Measurements from ENCODE around the gene IL1RAP.

Gene IL1RAP

DNA sequence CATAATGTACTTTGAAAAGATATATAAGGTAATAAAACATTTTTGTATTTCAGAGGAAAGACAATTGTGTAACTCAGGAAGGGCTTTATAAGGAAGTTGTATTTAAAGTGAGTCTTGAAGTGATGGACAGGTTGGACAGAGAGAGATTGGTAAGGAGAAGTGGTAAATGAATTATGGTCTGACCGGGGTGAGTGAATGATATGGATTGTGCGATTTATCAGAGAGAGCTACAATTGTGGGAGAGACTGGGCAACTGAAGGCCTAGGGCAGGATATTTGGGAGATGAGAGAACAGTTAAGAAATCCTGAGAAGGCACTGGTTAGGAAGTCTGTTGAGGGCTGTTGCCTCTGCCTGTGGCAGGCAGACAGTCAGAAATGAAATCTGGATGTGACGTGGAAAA is 14.8 kb downstream of the IL1RAP start:
- no peaks in the 10 kb centered on the region for H3K27me3 ChIP-seq (ENCODE audit: insufficient read depth, low read length)
- no peak overlapping the region for H3K4me3 ChIP-seq (ENCODE audit: low read length)
- H3K9me3 ChIP-seq (ENCODE audit: insufficient read depth, low read depth, low read length) = no peaks in the 10 kb centered on the region
- no peak overlapping the region for H3K9ac ChIP-seq (ENCODE audit: low read depth, low read length)
- peaks cover 5% of the 10 kb centered on the region; the same call in 1 of the 2 replicates for H3K4me1 ChIP-seq (ENCODE audit: insufficient read depth, low read length)
- H3K27ac ChIP-seq (ENCODE audit: low read depth, low read length) = no peak overlapping the region
- no peaks in the 10 kb centered on the region for H3K36me3 ChIP-seq (ENCODE audit: insufficient read depth, low read length)
- WGBS = 94% methylated on average over 3 of the region's 3 CpGs

DNA sequence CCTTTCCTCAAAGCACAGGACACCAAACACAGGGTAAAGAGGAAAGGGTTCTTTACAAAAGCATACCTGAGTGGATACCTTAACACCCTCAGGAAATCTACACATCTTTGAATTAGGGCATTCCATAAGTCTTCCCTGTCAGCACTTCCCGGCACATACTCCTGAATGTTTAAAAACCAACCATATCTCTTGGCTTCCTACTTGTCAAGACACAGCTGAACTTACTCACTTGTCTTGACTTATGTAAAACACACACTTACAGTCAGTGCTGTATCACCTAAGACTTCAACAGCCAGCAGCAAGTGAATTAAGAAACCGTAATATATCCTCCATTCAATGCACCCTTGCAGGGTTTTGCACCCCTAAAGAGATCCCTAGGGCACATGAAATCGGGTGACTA is 17.5 kb downstream of the IL1RAP start:
- H3K36me3 ChIP-seq (ENCODE audit: insufficient read depth, low read length) = no peaks in the 10 kb centered on the region
- peaks cover 8% of the 10 kb centered on the region; the same call in 1 of the 2 replicates for H3K27me3 ChIP-seq (ENCODE audit: insufficient read depth, low read length)
- no peak overlapping the region for H3K9ac ChIP-seq (ENCODE audit: low read depth, low read length)
- no peak overlapping the region for H3K4me3 ChIP-seq (ENCODE audit: low read length)
- peaks cover 5% of the 10 kb centered on the region; the same call in 1 of the 2 replicates for H3K4me1 ChIP-seq (ENCODE audit: insufficient read depth, low read length)
- H3K9me3 ChIP-seq (ENCODE audit: insufficient read depth, low read depth, low read length) = no peaks in the 10 kb centered on the region
- no peak overlapping the region for H3K27ac ChIP-seq (ENCODE audit: low read depth, low read length)
- 91% methylated on average over 3 of the region's 3 CpGs for WGBS

DNA sequence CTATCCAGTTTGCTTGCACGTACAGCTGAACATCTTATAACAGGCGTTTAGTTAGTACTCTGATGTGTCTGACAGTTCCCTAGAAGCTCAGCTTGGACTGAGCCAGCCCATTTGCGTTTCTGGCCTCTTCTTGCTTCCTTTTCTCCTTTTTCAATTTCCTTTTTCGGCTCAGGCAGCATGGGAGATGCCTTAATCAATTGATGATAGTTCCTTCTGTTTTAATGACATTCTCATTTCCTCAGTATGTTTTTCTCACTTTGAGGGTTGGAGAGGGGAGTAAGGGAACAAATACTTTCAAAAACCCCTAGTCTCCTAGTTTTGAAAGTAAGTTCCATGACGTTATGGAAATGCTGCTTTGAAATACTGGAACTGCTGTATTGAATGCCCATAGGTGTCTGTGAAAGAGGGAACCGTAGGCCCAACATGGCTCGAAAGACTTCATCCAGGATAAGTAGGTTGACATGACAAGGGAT is 18.9 kb downstream of the IL1RAP start:
- H3K9me3 ChIP-seq (ENCODE audit: insufficient read depth, low read depth, low read length) = no peaks in the 10 kb centered on the region
- 0 out of 2 replicates have a peak, but pooled peaks cover under 1% of the 10 kb centered on the region for H3K4me1 ChIP-seq (ENCODE audit: insufficient read depth, low read length)
- H3K36me3 ChIP-seq (ENCODE audit: insufficient read depth, low read length) = no peaks in the 10 kb centered on the region
- H3K27ac ChIP-seq (ENCODE audit: low read depth, low read length) = no peak overlapping the region
- H3K9ac ChIP-seq (ENCODE audit: low read depth, low read length) = no peak overlapping the region
- H3K27me3 ChIP-seq (ENCODE audit: insufficient read depth, low read length) = peaks cover 20% of the 10 kb centered on the region
- no peak overlapping the region for H3K4me3 ChIP-seq (ENCODE audit: low read length)
- 98% methylated on average over 6 of the region's 7 CpGs for WGBS

DNA sequence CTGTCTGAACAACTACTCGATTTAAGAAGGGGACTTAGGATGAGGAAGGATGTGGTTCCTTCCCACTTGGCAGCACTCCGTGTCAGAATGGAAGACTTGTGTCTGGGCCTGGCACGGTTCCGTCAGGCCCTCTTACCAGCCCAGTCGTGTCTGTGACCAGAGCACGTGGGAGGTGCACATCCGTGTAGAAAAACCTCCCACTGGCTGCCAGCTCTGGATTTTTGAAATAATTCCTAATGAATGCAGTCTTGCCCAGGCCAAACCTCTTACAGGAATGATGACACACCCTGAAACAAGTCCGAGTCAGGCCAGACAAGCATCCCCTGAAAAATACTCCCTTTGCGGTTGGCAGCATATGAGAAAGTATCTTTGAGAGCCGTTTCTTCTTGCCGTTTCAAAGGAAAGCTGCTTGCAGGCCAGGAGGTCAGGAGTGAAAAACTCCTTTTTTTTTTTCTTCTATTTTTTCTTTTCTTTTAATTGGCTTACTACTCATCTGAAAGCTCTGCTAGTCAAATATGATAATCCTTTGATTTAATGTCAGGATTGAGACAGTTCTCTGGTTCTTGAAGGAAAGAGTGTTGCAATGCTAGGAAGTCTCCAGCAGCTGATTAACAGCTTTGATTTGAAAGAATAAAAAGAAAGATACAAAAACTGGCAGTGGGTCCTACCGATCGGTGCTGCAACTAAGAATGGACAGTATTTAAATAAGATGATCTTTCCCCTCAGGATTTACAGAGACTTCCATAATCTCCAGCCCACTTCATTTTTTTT is 19.8 kb downstream of the IL1RAP start:
- 93% methylated on average over 13 of the region's 13 CpGs for WGBS
- H3K9me3 ChIP-seq (ENCODE audit: insufficient read depth, low read depth, low read length) = no peaks in the 10 kb centered on the region
- no peak overlapping the region for H3K4me3 ChIP-seq (ENCODE audit: low read length)
- peaks cover 10% of the 10 kb centered on the region; the same call in 1 of the 2 replicates for H3K4me1 ChIP-seq (ENCODE audit: insufficient read depth, low read length)
- no peak overlapping the region for H3K9ac ChIP-seq (ENCODE audit: low read depth, low read length)
- H3K27ac ChIP-seq (ENCODE audit: low read depth, low read length) = no peak overlapping the region
- H3K36me3 ChIP-seq (ENCODE audit: insufficient read depth, low read length) = no peaks in the 10 kb centered on the region
- H3K27me3 ChIP-seq (ENCODE audit: insufficient read depth, low read length) = peaks cover 29% of the 10 kb centered on the region

DNA sequence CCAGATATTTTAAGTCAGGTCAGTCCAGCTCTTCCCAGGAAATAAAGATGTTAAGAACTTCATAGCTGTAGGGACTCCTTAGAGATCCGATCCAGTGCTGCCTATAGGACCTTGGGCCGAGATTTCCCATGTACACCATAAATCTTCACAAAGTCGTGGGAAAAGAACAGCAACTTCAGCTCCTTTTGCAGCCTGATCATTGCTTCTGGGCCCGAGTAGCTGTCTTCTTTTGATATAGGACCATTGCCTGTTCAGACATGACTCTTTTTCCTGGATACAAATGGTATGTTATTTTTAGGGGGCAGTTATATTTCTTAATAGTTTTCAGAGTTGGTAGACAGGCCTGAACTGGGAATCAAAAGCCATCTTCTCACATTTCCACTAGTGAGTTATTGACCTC is 20.5 kb downstream of the IL1RAP start:
- Histone ChIP-seq H3K36me3 (ENCODE audit: insufficient read depth, low read length) (no peaks in the 10 kb centered on the region), H3K4me1 (ENCODE audit: insufficient read depth, low read length) (peaks cover 12% of the 10 kb centered on the region; the same call in 1 of the 2 replicates), H3K27ac (ENCODE audit: low read depth, low read length) (no peak overlapping the region), H3K9ac (ENCODE audit: low read depth, low read length) (no peak overlapping the region), H3K4me3 (ENCODE audit: low read length) (no peak overlapping the region), H3K9me3 (ENCODE audit: insufficient read depth, low read depth, low read length) (no peaks in the 10 kb centered on the region), H3K27me3 (ENCODE audit: insufficient read depth, low read length) (peaks cover 36% of the 10 kb centered on the region)
- 92% methylated on average over 4 of the region's 4 CpGs for WGBS

DNA sequence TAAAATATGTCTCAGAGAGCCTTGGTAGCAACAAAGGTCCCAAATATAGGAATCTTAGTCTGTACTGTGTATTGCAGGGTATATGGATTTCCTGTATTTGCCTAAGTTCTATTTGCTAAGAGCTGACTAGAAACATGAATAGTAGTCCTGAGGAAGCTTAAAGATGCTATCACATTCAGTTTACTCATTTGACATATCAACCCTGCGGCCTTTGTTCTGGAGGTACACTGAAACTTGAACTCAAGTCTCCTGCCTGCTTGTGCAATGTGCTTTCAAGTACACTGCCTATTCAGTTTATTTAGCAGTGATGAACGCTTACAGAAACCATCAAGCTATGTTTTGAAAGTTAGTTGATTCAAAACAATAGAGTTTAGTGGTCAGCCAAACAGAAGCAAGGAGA is 21.1 kb downstream of the IL1RAP start:
- peaks cover 42% of the 10 kb centered on the region for H3K27me3 ChIP-seq (ENCODE audit: insufficient read depth, low read length)
- WGBS = 100% methylated on average over 2 of the region's 2 CpGs
- H3K27ac ChIP-seq (ENCODE audit: low read depth, low read length) = no peak overlapping the region
- no peaks in the 10 kb centered on the region for H3K9me3 ChIP-seq (ENCODE audit: insufficient read depth, low read depth, low read length)
- peaks cover 12% of the 10 kb centered on the region; the same call in 1 of the 2 replicates for H3K4me1 ChIP-seq (ENCODE audit: insufficient read depth, low read length)
- H3K4me3 ChIP-seq (ENCODE audit: low read length) = no peak overlapping the region
- no peak overlapping the region for H3K9ac ChIP-seq (ENCODE audit: low read depth, low read length)
- no peaks in the 10 kb centered on the region for H3K36me3 ChIP-seq (ENCODE audit: insufficient read depth, low read length)

DNA sequence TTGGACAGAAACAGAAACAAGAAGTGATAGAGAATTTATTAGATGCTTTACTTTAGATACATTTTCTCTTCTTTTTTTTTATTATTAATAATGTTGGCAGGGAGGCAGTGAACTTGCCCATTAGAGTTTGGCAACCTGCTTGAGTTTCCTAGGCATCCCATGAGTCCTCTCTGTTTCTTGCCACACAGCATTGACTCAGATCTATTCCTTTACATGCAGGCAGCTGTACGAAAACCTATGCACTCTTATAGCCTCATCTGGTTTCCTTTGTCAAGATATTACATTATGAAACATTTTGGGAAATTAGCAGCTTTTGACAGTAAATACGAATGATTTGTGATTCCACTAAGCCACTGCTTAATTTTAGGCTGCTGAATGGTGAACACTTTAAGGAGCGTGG is 23.3 kb downstream of the IL1RAP start:
- Histone ChIP-seq H3K4me1 (ENCODE audit: insufficient read depth, low read length) (peaks cover 21% of the 10 kb centered on the region; the same call in 1 of the 2 replicates), H3K9ac (ENCODE audit: low read depth, low read length) (no peak overlapping the region), H3K4me3 (ENCODE audit: low read length) (no peak overlapping the region), H3K27me3 (ENCODE audit: insufficient read depth, low read length) (peaks cover 63% of the 10 kb centered on the region), H3K27ac (ENCODE audit: low read depth, low read length) (no peak overlapping the region), H3K36me3 (ENCODE audit: insufficient read depth, low read length) (no peaks in the 10 kb centered on the region), H3K9me3 (ENCODE audit: insufficient read depth, low read depth, low read length) (no peaks in the 10 kb centered on the region)
- 91% methylated on average over 3 of the region's 3 CpGs for WGBS

DNA sequence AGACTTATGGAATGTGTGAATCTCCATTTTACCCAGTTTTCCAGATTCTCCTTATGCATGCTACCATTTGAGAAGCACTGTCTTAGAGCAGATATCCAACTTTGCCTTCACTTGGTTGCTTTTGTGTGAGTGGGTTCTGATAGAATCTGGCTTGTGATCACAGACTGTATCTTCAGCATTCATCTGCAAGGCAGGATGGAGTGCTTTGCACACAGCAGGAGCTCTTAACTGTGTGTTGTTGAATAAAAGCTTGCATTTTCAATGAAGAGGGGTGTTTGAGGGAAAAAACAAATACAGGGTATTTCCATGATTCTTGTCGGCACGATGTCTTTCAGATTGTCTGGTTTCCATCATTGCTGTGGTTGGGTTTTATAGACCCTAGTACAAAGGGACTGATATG is 24.4 kb downstream of the IL1RAP start:
- H3K4me3 ChIP-seq (ENCODE audit: low read length) = no peak overlapping the region
- peaks cover 75% of the 10 kb centered on the region for H3K27me3 ChIP-seq (ENCODE audit: insufficient read depth, low read length)
- no peaks in the 10 kb centered on the region for H3K36me3 ChIP-seq (ENCODE audit: insufficient read depth, low read length)
- no peaks in the 10 kb centered on the region for H3K9me3 ChIP-seq (ENCODE audit: insufficient read depth, low read depth, low read length)
- WGBS = 54% methylated on average over 2 of the region's 2 CpGs
- no peak overlapping the region for H3K9ac ChIP-seq (ENCODE audit: low read depth, low read length)
- peaks cover 21% of the 10 kb centered on the region; the same call in 1 of the 2 replicates for H3K4me1 ChIP-seq (ENCODE audit: insufficient read depth, low read length)
- H3K27ac ChIP-seq (ENCODE audit: low read depth, low read length) = no peak overlapping the region

DNA sequence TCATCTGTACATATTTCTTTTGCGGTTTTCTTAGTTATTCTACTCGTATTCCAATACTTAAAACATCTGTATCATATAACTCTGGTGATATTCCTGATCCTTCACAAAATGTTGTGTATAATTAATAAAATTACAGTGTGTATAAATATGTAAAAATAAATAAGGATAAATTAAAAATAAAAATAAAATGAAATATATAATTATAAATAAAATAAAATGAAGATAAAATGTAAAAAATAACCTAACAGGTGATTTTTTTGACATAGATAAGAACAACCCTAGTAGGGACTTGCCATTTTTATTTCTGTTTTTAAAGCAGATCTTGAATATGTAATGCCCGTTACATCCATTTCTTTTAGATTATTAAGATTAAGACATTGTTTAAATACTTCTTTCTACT is 25.6 kb downstream of the IL1RAP start:
- Histone ChIP-seq H3K4me3 (ENCODE audit: low read length) (no peak overlapping the region), H3K27ac (ENCODE audit: low read depth, low read length) (no peak overlapping the region), H3K27me3 (ENCODE audit: insufficient read depth, low read length) (peaks cover 87% of the 10 kb centered on the region), H3K36me3 (ENCODE audit: insufficient read depth, low read length) (no peaks in the 10 kb centered on the region), H3K4me1 (ENCODE audit: insufficient read depth, low read length) (peaks cover 21% of the 10 kb centered on the region; the same call in 1 of the 2 replicates), H3K9ac (ENCODE audit: low read depth, low read length) (no peak overlapping the region), H3K9me3 (ENCODE audit: insufficient read depth, low read depth, low read length) (no peaks in the 10 kb centered on the region)
- 100% methylated on average over 1 of the region's 3 CpGs for WGBS

DNA sequence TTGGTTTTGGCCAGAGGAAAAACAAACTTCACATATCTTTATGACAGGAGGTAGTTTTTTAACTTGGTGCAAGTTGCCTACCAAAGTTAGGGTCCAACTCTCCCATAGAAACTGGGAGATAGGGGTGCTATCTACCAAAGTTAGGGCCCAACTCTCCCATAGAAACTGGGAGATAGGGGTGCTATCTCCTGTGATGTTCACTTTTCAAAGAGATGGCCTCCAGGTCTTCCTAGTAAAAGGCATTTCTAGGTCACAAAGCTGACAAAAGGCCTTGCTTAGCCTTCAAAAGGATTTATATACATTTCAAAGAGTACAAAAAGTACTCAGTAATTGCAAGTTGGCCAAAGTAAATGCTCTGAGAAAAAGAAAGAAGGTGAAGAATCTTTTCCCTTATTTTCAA is 27.1 kb downstream of the IL1RAP start:
- no peak overlapping the region for H3K4me3 ChIP-seq (ENCODE audit: low read length)
- no peaks in the 10 kb centered on the region for H3K36me3 ChIP-seq (ENCODE audit: insufficient read depth, low read length)
- peaks cover 21% of the 10 kb centered on the region; the same call in 1 of the 2 replicates for H3K4me1 ChIP-seq (ENCODE audit: insufficient read depth, low read length)
- H3K9me3 ChIP-seq (ENCODE audit: insufficient read depth, low read depth, low read length) = no peaks in the 10 kb centered on the region
- H3K9ac ChIP-seq (ENCODE audit: low read depth, low read length) = no peak overlapping the region
- H3K27ac ChIP-seq (ENCODE audit: low read depth, low read length) = no peak overlapping the region
- peaks cover 97% of the 10 kb centered on the region for H3K27me3 ChIP-seq (ENCODE audit: insufficient read depth, low read length)

DNA sequence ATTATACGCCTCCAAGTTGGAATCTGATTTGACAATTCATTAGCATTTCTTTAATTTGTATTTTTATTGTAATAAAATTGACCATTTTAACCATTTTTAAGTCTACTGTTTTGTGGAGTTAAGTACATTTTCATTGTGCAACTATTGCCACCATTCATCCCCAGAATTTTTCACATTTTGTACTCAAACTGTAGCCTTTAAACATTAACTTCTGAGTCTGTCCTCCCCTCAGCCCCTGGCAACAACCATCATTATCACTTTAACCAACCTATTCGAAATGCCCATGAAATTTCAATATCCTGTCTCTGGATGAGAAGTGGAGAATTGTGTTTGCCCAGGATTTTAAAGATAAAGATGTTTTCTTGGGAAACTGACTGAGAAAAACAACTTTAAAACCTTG is 27.7 kb downstream of the IL1RAP start:
- WGBS = 100% methylated on average over 1 of the region's 2 CpGs
- no peaks in the 10 kb centered on the region for H3K36me3 ChIP-seq (ENCODE audit: insufficient read depth, low read length)
- H3K9ac ChIP-seq (ENCODE audit: low read depth, low read length) = no peak overlapping the region
- H3K4me3 ChIP-seq (ENCODE audit: low read length) = no peak overlapping the region
- H3K4me1 ChIP-seq (ENCODE audit: insufficient read depth, low read length) = peaks cover 25% of the 10 kb centered on the region
- no peak overlapping the region for H3K27ac ChIP-seq (ENCODE audit: low read depth, low read length)
- H3K27me3 ChIP-seq (ENCODE audit: insufficient read depth, low read length) = peaks cover 95% of the 10 kb centered on the region
- H3K9me3 ChIP-seq (ENCODE audit: insufficient read depth, low read depth, low read length) = no peaks in the 10 kb centered on the region
